ENCODE measurements around the gene PML.

Gene PML

DNA sequence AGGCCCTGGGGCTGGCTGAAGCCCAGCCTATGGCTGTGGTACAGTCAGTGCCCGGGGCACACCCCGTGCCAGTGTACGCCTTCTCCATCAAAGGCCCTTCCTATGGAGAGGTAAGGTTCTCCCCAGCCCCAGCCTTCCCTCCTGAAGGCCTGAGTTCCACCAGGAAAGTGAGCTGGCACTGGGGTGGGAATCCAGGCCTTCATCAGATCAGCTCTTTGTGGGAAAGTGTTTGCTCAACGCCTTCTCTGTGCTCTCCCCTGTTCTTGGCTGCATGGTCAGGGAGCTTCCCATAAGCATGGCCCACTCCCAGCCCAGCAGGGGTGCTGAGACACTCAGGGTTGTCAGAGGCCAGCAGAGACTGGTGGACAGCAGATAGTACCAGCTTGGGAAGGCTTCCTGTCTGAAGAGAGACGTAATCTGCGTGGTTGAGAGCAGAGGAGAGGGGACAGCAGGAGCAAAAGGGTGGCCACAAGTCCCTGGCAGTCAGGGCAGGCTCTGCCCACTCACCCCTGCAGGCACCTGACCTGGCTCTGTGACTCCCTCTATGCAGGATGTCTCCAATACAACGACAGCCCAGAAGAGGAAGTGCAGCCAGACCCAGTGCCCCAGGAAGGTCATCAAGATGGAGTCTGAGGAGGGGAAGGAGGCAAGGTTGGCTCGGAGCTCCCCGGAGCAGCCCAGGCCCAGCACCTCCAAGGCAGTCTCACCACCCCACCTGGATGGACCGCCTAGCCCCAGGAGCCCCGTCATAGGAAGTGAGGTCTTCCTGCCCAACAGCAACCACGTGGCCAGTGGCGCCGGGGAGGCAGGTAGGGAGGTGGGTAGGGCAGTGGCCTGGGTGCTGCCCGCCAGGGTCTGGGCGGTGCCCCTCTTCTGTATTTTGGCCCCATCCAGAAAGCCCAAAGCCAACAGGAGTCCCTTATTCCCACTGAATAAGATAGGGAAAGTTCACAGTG, 38.4 kb downstream of the PML start:
- H3K4me3 Mint-ChIP-seq, result no peak overlapping the region
- H3K36me3 Mint-ChIP-seq (ENCODE audit: low read depth), result peaks cover 33% of the 10 kb centered on the region
- no peaks in the 10 kb centered on the region for H3K9me3 Mint-ChIP-seq
- no peaks in the 10 kb centered on the region for H3K27me3 Mint-ChIP-seq
- no peak overlapping the region for H3K27ac Mint-ChIP-seq
- no peaks in the 10 kb centered on the region for H3K4me1 Mint-ChIP-seq (ENCODE audit: low read depth)

DNA sequence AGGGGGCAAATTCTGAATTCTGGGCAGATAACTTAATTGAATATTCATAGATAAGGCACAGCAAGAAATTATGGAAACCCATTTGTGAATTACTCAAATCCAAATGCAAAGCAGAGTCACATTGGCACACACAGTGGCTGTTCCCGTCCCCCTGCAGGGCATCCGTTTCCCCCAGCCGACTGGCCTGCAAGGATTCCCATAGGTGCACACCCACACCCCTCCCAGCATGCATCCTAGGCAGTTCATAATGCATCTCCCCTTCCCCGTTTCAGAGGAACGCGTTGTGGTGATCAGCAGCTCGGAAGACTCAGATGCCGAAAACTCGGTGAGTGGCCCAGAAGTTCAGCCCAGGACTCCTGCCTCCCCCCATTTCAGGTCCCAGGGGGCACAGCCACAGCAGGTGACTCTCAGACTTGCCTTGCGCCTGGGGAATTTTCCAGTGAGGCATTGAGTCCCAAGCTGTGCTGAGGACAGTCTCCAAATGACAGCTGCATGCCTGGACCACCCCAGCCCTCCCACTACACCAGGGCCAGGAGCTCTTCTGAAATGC, 39.8 kb downstream of the PML start:
- peaks cover 27% of the 10 kb centered on the region for H3K36me3 Mint-ChIP-seq (ENCODE audit: low read depth)
- no peaks in the 10 kb centered on the region for H3K9me3 Mint-ChIP-seq
- H3K4me1 Mint-ChIP-seq (ENCODE audit: low read depth), result no peaks in the 10 kb centered on the region
- H3K27me3 Mint-ChIP-seq, result no peaks in the 10 kb centered on the region
- H3K4me3 Mint-ChIP-seq, result no peak overlapping the region
- H3K27ac Mint-ChIP-seq, result no peak overlapping the region

DNA sequence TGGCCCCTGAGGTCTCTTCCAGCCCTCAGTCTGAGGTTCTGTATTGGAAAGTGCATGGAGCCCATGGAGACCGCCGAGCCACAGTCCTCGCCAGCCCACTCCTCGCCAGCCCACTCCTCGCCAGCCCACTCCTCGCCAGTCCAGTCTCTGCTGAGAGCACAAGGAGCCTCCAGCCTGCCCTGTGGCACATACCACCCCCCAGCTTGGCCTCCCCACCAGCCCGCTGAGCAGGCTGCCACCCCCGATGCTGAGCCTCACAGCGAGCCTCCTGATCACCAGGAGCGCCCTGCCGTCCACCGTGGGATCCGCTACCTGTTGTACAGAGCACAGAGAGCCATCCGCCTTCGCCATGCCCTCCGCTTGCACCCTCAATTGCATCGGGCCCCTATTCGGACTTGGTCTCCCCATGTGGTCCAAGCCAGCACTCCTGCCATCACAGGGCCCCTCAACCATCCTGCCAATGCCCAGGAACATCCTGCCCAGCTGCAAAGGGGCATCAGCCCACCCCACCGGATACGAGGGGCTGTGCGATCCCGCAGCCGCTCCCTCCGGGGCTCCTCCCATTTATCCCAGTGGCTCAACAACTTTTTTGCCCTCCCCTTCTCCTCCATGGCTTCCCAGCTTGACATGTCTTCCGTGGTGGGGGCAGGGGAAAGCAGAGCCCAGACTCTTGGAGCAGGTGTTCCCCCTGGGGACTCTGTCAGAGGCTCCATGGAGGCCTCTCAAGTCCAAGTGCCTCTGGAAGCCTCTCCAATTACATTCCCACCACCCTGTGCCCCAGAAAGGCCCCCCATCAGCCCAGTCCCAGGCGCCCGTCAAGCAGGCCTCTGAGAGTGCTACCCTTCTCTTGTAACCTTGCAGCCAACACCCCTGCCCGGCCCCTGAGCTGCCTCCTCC, 40.9 kb downstream of the PML start:
- Mint-ChIP-seq H3K4me3 (no peak overlapping the region), H3K27ac (no peak overlapping the region), H3K9me3 (no peaks in the 10 kb centered on the region), H3K27me3 (no peaks in the 10 kb centered on the region), H3K36me3 (ENCODE audit: low read depth) (peaks cover 27% of the 10 kb centered on the region), H3K4me1 (ENCODE audit: low read depth) (no peaks in the 10 kb centered on the region)

DNA sequence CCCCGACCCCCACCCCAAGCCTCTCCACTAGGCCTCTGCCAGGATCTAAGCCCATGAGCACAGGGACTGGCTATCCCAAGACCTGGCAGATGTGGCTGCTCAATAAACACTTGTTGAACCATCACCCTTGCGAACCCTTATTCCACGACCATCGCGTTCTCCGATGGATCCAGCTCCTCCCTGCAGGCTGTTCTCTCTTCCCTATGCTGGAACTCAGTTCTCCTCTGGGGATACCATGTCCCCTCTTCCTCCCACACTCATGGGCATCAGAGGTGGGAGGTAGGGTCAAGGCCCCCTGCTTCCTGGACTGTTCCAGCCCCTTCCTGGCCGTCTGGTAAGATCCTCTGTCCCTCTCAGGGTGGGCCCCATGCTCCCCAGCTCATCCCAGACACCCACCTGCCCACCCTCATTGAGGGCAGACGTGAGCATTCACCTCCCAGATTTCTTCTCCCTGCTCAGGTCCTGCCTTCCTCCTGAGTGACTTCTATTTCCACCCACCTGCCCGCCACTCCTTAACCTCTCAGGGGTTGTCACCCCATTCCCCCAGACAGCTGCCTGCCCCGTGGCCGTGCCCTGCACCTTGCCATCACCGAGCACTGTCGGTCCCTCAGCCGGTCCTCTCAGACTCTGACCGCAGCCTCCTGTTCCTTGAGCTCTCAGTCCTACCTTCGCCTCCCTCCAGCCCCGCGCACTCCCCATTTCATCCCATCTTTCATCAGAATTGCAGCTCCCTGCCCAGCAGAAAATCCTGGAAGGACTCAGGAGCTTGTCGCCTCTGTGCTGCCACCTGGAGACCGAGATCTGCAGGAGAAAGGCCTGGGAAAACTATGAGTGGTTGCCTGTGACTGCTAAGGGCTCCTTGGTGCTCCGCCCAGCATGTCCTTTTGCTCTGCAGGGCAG, 42.0 kb downstream of the PML start:
- no peaks in the 10 kb centered on the region for H3K4me1 Mint-ChIP-seq (ENCODE audit: low read depth)
- no peak overlapping the region for H3K27ac Mint-ChIP-seq
- H3K4me3 Mint-ChIP-seq, result no peak overlapping the region
- H3K9me3 Mint-ChIP-seq, result no peaks in the 10 kb centered on the region
- no peaks in the 10 kb centered on the region for H3K27me3 Mint-ChIP-seq
- peaks cover 21% of the 10 kb centered on the region for H3K36me3 Mint-ChIP-seq (ENCODE audit: low read depth)

DNA sequence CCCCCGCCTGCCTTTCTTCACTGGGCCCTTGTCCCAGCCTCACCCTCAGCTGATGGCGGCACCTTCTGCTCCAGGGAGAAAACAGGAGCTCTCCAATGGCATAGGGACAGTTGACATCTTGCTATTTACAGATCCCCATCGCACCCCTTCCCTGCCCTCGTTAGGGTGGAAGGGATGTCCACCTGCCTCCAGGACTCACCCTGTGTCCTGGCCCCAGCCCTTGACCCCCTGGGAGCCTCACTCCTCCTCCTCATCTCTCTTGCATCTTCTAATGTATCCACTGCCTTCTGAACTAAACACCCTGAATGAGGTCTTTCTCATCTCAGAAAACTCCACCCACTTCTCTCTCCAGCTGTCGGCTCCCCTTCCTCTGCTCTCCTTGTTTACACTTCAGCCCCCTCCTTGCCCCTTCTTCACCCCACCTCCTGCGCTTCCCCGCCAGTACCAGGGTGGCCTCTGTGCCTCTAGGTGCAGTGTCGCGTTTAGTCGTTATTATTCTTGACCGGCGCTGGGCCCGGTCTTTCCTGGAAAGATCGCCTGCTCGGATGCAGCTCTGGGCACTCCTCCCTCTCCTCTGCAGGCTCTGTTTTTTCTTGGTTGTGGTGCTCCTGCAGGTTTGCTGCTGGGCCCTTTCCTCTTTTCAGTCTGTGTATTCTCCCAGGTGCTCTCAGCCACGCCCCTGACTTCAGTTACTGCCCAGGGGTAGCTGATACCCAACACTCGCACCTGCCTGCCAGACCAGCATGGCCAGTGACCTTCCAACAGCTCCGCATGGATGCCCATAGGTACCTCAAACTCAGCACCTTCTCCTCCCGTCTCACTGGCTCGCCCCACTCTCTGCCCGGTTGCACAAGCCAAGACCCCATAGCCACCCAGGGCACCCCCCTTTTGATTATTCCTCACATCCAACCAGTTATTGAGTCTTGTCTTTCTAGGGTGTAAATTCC, 42.9 kb downstream of the PML start:
- H3K9me3 Mint-ChIP-seq, result no peaks in the 10 kb centered on the region
- H3K36me3 Mint-ChIP-seq (ENCODE audit: low read depth), result peaks cover 18% of the 10 kb centered on the region
- H3K4me1 Mint-ChIP-seq (ENCODE audit: low read depth), result no peaks in the 10 kb centered on the region
- no peak overlapping the region for H3K4me3 Mint-ChIP-seq
- H3K27ac Mint-ChIP-seq, result no peak overlapping the region
- no peaks in the 10 kb centered on the region for H3K27me3 Mint-ChIP-seq

DNA sequence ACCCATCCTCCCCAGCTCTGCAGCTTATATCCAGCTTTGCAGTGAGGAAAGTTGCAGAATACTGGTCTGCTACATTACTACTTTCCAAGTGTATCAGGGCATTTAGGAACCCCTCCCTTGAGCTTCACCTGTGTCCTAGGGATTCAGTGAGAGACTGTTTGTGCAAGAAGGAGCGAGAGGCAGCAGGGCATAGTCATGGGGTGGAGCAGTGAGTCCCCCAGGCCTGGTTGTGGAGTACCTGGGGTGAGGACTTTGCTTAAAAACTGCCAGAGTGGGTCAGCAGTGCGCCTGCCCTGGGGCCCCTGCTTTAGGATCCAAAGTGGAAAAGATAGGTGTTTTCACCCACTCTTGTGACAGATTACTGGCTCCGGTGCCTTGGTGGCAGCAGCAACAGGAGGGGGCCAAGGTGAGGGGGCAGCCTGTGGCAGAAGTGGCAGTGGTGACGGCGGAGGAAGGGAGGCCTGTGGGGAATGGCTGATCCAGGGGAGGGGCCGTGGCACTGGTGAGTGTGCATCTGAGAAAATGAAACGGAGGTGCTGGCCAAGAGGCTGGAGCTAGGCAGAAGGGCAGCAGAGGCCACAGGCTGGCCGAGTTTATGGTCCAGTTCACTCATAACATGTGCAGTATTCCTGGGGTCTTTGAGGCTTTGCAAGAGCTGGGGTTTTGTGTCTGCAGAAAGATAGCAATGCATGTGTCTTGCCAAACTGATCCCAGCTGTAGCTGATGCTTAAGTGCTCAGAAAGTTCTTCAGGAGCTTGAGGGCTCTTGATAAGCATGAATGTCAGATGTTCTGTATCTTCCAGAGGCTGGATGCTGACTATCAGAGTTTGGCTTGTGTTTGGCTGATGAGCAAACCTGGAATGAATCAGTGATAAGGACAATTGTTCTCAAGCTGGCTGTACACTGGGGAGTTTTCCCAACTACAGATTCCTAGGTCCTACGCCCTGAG, 44.5 kb downstream of the PML start:
- no peaks in the 10 kb centered on the region for H3K9me3 Mint-ChIP-seq
- peaks cover 20% of the 10 kb centered on the region for H3K36me3 Mint-ChIP-seq (ENCODE audit: low read depth)
- no peak overlapping the region for H3K27ac Mint-ChIP-seq
- H3K4me1 Mint-ChIP-seq (ENCODE audit: low read depth), result no peaks in the 10 kb centered on the region
- no peaks in the 10 kb centered on the region for H3K27me3 Mint-ChIP-seq
- no peak overlapping the region for H3K4me3 Mint-ChIP-seq

DNA sequence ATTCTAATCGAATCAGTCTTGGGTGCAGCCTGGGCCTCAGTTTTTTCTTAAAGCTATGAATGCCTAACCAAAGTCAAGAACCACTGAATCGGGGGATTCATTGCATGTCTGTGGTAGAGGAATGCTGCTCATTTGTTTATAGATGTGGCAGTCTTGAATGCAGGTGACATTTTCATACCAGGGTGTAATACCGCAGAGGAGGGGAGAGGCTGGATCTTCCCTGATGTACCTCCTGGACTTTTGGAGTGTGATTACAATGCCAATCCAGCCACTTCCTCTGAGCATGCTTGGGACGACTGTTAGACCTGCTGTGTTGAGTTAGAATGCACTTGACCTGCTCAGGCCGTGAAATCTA, 45.1 kb downstream of the PML start:
- Mint-ChIP-seq H3K9me3 (no peaks in the 10 kb centered on the region), H3K27ac (no peak overlapping the region), H3K27me3 (no peaks in the 10 kb centered on the region), H3K4me3 (no peak overlapping the region), H3K4me1 (ENCODE audit: low read depth) (no peaks in the 10 kb centered on the region), H3K36me3 (ENCODE audit: low read depth) (peaks cover 16% of the 10 kb centered on the region)

DNA sequence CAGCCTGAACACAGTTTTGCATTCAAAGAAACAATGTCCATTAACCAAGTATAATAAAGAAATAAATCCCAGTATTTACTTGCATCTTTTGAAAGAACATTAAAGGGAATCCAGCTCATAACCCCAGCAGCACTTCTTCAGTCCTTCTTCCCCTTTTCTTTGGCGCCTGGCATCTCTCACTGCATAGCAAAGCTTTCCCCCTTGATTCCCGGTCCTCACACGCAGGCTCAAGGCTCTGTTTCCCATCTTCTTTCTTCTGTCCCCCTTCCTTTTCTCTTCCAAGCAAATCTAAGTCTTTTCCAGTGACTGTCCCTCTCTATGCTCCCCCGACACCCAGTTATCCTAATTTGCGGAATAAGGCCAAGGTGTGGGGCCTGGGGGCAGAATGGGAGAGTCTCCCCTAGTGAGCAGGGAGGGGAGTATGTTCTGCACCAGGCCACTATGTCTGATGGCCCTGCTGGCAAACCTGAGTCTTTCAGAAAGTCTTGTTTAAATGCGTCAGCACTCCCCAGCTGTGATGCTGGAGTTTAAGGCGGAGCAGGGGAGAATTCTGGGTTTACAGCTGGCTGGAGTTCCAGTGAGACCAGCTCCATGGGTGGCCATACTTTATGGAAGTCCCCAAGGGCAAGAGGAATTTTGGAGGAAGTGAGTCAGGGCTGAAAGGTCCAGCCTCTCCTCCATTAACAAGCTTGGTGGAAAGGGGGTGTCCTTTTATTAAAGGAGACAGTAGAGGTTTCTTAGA, 45.8 kb downstream of the PML start:
- Mint-ChIP-seq H3K9me3 (no peaks in the 10 kb centered on the region), H3K4me3 (no peak overlapping the region), H3K27ac (no peak overlapping the region), H3K27me3 (no peaks in the 10 kb centered on the region), H3K36me3 (ENCODE audit: low read depth) (peaks cover 16% of the 10 kb centered on the region), H3K4me1 (ENCODE audit: low read depth) (no peaks in the 10 kb centered on the region)

DNA sequence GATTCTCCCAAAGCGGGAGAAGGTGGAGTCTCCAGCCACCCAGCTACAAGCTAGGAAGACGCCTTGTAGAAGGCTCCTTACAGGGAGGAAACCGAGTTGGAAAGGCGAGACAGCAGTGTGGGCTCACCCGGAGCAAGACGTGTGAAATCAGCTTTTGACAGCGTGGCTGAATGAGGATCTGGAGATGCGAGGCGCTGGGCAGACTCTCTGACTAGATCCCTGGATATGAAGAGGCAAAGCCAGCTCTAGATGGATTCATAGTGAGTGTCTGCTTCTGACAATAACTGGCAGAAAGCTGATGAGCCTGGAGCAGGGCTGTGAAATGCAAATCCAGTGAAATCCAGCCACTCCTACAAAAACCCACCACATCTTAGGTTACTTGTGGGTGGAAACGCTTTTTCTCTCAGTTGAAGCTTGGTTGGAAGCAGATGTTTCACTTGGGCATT, 46.8 kb downstream of the PML start:
- Mint-ChIP-seq H3K9me3 (no peaks in the 10 kb centered on the region), H3K27me3 (no peaks in the 10 kb centered on the region), H3K4me3 (no peak overlapping the region), H3K36me3 (ENCODE audit: low read depth) (peaks cover 12% of the 10 kb centered on the region), H3K4me1 (ENCODE audit: low read depth) (no peaks in the 10 kb centered on the region), H3K27ac (no peak overlapping the region)

DNA sequence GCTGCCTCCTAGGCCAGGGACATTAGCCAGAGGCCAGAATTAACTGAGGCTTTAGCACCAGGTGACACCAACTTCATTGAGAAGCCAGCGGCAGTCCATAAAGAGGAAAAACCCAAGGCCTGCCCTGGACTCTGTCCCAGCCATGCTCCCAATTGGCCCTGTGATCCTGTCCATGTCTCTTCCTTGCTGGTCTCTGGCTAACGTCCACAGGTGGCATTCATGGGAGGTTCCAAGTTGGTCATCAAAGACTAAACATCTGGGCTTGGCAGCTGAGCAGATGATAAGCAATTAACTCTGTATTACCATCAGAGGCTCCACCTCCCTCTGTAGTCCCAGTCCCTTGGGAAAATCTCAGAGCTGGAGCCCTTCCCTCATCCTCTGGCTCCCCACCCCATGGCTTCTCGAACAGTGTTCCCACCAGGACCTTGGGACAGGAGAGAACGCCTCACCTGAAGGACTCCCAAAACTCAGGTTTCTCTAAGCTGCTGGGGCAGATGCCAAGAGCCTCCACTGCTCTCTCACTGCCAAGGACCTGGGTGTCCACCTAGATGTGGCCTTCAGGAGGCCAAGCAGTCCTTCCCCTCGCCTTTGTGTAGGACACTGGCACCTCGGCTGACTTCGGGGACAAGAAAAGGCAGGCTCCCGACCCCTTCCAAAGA, 47.4 kb downstream of the PML start:
- Mint-ChIP-seq H3K4me3 (no peak overlapping the region), H3K9me3 (no peaks in the 10 kb centered on the region), H3K27ac (no peak overlapping the region), H3K4me1 (ENCODE audit: low read depth) (no peaks in the 10 kb centered on the region), H3K36me3 (ENCODE audit: low read depth) (peaks cover 7% of the 10 kb centered on the region), H3K27me3 (no peaks in the 10 kb centered on the region)

DNA sequence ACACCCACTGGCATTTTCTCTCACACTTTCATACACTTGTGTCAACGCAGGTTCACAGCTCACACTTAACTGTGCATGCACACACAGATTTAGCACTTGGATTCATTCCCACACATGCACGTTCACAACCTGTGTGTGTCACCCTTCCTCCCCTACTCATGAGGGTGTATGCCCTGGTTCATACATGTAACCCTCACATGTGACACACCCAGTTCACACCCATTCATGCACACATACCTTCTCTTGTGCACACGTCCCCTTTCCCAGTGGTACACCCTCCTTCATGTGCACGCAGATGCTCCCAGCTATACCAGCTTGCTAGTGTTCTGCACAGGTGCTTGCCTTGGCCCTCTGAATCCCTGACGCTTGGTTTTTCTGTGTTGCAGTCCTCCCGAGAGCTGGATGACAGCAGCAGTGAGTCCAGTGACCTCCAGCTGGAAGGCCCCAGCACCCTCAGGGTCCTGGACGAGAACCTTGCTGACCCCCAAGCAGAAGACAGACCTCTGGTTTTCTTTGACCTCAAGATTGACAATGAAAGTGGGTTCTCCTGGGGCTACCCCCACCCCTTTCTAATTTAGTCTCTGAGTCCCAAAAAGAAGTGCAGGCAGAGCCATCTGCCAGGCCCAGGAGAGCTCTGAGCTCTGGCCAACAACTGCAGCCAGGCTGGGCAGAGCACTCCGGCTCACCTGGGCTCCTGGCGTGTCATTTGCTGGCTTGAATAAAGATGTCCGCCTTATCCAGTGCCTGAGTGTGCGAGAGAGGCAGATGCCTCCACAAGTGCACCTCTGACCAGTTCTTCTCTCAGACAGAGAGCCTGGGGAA, 48.3 kb downstream of the PML start:
- peaks cover 3% of the 10 kb centered on the region for H3K4me1 Mint-ChIP-seq (ENCODE audit: low read depth)
- no peaks in the 10 kb centered on the region for H3K9me3 Mint-ChIP-seq
- H3K36me3 Mint-ChIP-seq (ENCODE audit: low read depth), result peaks cover 6% of the 10 kb centered on the region
- H3K27me3 Mint-ChIP-seq, result no peaks in the 10 kb centered on the region
- H3K4me3 Mint-ChIP-seq, result no peak overlapping the region
- H3K27ac Mint-ChIP-seq, result no peak overlapping the region
